Jurkat, Clone E6-1 (cell line): ENCODE data around the gene PPP2R2B.

Experiments used
- DNase-seq: peaks from one replicate; pipeline ENCODE4 v3.0.0-alpha.2; 2011; ENCODE audit warnings: low read depth, low spot score
- H3K4me3 ChIP-seq: 2 replicates; pipeline ENCODE4 v1.5.1; 2011; ENCODE audit warnings: mild to moderate bottlenecking, low read length, control low read depth, moderate library complexity

The PPP2R2B gene

DNA sequence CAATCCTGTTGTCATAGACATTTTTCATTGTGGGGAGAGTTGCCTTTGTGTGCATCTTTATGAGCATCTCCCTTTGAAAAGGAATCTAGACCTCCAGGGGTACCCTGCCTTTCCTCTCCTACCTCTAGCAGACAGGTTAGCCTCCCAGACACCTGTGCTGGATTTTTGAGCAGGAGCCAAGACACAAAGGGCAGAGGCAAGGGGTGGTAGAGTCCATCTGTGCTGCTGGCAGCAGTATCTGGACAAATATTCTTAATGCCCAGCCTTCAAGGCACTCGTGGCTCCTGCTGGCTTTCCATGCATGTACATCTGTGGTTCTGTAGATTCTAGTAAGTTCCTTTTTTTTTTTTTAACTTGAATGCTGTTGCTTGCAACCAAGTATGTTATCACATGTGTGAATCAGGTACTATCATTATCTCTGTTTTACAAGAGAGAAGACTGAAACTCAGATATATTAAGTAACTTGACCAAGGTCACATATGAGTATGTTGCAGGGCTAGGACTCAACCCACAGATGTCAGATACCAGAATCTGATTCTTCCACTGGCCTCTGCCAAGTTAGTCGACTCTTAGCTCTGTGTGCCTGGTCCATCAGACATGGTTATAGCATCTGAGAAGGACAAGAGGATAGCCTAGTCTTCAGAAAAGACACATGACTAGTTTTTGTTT is 329.6 kb downstream of the PPP2R2B start:
- no peak for DNase-seq
- no peak overlapping the region for H3K4me3 ChIP-seq

DNA sequence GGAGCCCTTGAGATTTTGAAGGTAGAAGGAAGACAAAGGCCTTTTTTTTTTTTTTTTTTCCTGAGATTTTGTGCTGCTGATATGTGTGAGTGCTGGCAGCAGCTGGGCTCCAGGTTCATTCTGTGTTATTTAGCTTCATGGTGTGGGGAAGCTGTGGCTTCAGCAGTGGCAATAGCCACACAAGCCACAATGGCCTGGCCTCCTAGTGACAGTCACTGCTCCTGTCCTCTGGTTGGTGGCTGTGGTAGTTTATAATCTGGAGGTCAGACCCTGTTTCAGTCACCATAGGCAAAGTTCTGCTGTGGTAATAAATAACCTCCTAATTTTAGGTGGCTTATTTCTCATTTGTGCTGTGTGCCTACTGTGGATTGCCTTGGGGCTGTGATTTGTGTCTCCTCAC is 334.3 kb downstream of the PPP2R2B start:
- DNase-seq = no peak
- H3K4me3 ChIP-seq = no peak overlapping the region

- peak; percentile 37 for DNase-seq
- H3K4me3 ChIP-seq = no peak overlapping the region
These were observed 336.4 kb downstream of the PPP2R2B start for GRCh38 chr5:146541958-146542849.

DNA sequence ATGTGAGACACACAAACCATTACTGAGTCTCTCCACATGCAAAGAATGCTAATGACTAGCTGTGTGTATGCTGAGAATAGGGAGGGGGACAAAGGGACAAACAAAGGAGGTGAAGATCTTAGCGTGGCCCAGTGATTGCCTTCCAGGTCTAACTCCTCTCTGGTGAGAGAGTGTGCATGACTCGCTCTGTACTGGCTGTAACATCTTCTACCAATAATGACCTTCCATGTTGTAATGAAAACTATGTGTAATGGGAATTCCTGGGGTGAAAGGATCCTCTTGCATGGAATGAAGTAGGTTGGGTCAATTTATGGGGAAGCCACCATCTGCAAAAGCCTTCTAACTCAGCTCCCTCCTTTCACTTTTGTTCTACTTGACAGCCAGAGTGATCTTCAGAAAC is 338.1 kb downstream of the PPP2R2B start:
- no peak overlapping the region for H3K4me3 ChIP-seq
- DNase-seq = no peak

GRCh38 chr5:146539973-146540372 is 338.6 kb downstream of the PPP2R2B start:
- no peak for DNase-seq
- H3K4me3 ChIP-seq = no peak overlapping the region

- no peak overlapping the region for H3K4me3 ChIP-seq
These were observed 340.1 kb downstream of the PPP2R2B start for GRCh38 chr5:146538432-146538831.

GRCh38 chr5:146533882-146534281 is 344.7 kb downstream of the PPP2R2B start:
- DNase-seq = no peak
- no peak overlapping the region for H3K4me3 ChIP-seq

More at GRCh38 chr5:146538432-146538831, 340.1 kb downstream of the PPP2R2B start:
- no peak for DNase-seq

DNA sequence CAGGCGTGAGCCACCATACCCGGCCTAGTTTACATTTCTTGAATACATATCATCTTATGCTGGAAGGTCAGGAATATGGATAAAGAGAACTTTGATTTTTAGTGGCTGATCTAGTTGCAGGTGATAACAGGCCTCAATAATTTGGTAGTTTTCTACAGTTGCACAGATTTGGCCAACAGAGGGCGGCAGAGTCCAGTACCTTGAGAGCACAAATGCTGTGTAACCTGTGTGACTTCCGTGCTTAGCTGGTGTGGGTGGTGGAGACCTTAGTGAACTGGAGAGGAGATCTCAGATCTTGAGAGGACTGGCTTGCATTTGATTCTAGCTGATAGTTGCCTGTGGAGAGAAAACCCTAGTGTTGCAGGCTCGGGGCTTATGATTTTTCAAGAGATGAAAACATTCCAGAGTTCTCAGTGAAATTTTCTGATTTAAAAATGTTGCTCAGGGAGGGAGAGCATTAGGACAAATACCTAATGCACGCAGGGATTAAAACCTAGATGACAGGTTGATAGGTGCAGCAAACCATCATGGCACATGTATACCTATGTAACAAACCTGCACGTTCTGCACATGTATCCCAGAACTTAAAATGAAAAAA is 345.2 kb downstream of the PPP2R2B start:
- H3K4me3 ChIP-seq = no peak overlapping the region
- peak; percentile 72 for DNase-seq
